Activated CD4-positive, alpha-beta T cell treated with anti-CD3 and anti-CD28 coated beads for 48 hours (primary cell): ENCODE measurements around the gene CDK10.
"Not testable (repeated sequence)": the region's sequence is repeated elsewhere in the genome, so short reads cannot be mapped to it uniquely, and the experiment has no call there.

Source experiments
- DNase-seq: peaks from one replicate; pipeline ENCODE4 v3.0.0-alpha.2; 2020

CDK10 gene

GRCh38 chr16:89696670-89697128 lies 10.2 kb downstream of the CDK10 start:
- DNase-seq, result no peak

DNA sequence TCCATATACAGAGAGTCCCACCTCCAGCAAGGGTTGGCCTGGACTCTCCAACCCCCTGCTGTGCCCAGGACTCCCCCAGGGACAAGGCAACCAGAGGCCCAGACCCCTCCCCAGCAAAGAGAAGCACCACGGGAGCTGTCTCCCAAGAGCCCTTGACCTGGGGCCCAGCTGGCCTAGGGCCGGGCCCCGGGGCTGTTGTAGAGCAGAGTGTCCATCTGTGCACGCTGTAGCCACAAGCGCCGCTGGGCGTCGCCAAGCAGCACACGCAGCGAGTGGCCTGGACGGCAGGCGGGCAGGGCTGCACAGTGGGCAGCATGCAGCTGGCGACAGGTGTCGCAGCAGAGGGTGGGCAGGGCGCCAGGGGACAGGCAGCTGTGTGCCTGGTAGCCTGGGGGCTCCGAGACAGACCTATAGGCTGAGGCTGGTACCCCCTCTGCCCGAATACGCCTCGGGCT lies 10.7 kb downstream of the CDK10 start:
- DNase-seq, result no peak

DNA sequence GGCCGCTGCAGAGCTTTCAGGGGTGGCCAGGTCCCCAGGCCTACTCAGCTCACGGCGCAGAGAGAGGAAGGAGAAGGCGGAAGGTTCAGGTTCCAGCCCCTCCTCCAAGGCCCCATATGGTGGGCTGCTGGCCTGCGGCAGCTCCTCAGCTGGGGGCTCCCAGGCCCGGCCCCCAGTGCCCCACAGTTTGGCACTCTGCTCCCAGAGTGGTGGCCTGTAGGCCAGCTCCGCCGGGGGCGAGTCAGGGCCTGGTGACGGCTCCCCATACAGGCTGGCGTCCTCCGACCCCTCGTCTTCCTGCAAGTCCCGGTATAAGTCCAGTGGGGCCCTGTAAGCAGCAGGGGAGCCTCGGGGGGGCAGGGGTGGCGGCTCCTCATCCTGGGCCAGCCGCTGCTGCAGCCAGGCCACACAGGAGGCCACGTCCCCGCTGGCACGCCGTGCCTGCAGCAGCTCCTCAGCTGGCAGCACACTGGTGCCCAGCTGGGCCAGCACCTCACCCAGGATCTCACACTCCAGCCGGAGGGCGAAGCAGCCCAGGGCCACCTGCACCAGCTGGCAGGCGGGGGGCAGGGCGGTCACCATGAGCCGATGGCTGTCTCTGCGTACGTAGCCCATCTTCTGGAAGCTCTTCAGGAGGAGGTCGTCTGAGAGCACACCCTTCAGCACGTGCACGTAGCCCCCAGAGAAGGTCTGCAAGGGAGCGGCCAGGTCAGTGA lies 11.3 kb downstream of the CDK10 start:
- DNase-seq, result no peak

DNA sequence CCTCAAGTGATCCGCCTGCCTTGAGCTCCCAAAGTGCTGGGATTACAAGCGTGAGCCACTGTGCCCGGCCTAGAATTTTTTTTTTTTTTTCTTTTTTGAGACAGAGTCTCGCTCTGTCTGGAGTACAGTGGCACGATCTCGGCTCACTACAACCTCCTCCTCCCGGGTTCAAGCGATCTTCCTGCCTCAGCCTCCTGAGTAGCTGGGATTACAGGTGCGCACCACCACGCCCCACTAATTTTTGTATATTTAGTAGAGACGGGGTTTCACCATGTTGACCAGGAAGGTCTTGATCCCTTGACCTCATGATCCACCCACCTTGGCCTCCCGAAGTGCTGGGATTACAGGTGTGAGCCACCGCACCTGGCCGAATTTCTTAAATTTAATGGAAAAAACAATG lies 12.2 kb downstream of the CDK10 start:
- DNase-seq, result not testable (repeated sequence)

GRCh38 chr16:89699629-89700099 lies 13.2 kb downstream of the CDK10 start:
- not testable (repeated sequence) for DNase-seq

- peak; percentile 98 for DNase-seq
Observed at GRCh38 chr16:89700100-89700648, 13.7 kb downstream of the CDK10 start.

DNA sequence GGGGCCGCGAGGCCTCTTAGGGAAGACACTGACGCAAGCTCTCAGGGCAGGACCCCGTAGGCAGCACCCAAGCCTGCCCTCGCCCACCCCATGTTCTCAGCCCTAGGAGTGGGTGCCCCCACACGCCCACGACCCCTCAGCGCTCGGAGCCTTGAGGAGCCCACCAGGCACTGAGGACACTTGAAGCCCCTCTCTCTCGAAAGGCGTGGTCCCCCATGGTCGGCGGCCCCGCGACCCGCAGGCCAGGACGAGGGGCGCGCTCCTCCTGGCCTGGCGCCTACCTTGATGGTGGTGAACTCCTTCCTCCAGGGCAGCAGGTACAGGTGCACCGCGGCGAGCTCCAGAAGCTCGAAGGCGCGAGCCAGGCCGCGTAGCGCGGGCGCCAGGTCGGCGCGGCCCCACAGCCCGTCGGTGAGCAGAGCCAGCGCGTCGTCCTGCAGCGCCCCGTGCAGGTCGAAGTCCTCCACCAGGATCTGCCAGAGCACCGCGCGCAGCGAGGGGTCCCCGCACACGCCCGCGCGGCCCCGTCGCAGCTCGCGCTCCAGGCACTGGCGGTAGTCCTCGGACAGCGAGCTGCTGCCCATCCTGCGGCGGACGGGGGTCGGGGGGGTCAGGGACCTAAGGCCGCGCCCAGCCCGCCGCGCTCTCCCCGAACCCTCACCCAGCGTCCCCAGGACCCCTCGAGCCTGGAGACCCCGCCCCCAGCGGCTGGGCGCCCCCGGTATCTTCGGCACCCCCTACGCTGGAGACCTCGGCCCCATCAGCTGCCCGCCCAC lies 14.3 kb downstream of the CDK10 start:
- DNase-seq, result peak; percentile 72

GRCh38 chr16:89701425-89702406 lies 15.2 kb downstream of the CDK10 start, which contains the start of gene SPATA2L:
Gene SPATA2L, minus strand, starts transcription at chr16:89701705. Its CDS starts 473 bp downstream, at chr16:89701232.
- DNase-seq, result peak; percentile 98

DNA sequence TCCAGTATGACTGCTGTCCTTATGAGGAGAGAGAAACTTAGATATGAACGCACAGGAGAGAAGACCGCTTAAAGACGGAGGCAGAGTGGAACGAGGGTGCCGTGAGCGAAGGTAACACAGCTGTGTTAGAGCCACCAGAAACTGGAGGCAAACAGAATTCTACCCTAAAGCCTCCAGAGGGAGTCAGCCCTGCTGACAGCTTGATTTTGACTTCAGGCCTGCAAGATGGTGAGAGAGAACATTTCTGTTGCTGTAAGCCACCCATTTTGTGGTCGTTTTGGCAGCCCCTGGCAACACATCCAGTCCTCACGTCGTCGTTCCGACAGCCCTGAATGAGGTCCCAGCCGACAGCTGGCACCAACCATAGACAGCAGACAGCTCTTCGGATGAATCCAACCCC lies 17.8 kb downstream of the CDK10 start:
- no peak for DNase-seq

- DNase-seq, result no peak
Observed at GRCh38 chr16:89705006-89705405, 18.5 kb downstream of the CDK10 start.

DNA sequence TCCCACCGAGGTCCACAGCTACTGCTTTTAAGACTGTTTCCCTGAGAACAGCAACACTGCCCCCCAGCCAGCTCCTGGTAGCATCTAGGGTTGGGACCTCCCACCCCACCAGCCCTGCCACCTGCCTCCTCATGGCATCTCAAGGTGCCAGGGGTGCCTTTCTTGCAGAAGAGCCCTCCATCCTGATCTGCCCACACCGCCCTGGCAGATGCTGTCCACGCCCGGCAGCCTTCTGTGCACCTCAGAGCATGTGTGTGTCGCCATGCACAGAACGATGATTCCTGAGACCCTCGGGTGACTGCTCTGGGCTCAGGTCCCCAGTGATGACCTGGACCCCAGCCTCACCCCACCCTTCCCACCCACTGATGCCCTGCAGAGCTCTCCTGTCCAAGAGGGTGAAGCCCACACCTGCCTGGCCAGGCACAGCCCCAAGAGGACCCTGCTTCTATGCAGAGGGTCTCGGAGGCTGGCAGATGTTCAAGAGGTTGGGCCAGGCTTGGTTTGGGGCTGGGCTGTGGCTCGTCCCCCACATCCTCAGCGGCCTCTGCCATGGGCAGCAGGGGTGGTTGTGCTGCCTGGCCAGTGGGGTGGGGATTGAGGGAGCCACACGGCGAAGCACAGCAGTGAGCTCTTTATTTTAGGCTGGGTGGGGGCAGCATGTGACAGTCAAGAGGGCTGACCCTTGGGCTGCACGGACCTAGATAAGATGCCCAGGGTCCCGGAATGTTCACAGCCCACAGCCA lies 20.2 kb downstream of the CDK10 start:
- DNase-seq, result no peak

- DNase-seq, result no peak
Observed at GRCh38 chr16:89707695-89708094, 21.2 kb downstream of the CDK10 start.

- no peak for DNase-seq
Observed at GRCh38 chr16:89708481-89708931, 22.0 kb downstream of the CDK10 start.

GRCh38 chr16:89709166-89709565 lies 22.7 kb downstream of the CDK10 start:
- DNase-seq, result no peak

- DNase-seq, result no peak
Observed at GRCh38 chr16:89709716-89710432, 23.4 kb downstream of the CDK10 start.

DNA sequence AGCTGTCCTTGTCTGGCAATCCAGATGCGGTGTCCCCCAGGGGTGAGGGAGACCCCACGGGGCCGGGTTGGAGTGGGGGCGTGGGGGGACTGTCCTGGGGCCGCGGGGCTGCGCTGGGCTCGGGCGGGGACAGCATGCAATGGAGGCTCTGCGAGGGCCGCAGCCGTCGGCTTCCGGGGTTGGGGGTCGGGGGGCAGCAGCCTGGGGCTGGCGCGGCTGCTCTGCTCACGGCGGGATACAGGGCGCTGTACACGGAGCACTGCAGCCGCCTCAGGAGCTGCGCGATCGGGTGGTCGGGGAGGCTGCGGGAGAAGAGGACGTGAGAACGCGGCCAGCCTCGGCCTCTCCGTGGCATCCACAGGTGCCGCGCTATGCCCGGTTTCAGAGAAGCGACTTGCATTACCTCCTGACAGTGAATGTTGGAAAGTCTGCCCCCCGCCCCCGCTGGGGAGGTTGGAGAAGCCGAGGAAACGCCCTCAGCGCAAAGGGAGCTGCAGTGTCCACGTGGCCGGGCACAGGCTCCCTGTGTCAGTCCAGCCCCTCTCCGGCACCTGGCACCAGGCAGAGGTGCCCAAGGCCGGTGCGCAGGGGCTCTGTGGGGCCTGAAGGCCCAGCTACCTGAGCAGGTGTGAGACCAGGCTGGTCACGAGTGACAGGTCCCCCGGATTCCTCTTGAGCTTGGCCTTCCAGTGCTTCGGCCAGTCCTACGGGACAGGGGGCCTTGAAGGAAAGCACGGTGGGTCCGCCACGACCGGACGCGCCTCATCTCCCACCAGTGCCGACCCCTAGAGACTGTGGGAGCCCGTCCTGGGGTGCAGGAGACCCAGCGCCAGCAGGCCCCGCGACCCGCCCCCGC lies 24.4 kb downstream of the CDK10 start:
- no peak for DNase-seq

- peak; percentile 82 for DNase-seq
Observed at GRCh38 chr16:89711601-89712273, 25.2 kb downstream of the CDK10 start.

GRCh38 chr16:89712274-89712781 lies 25.8 kb downstream of the CDK10 start:
- DNase-seq, result peak; percentile 18

- no peak for DNase-seq
Observed at GRCh38 chr16:89716493-89716892, 30.0 kb downstream of the CDK10 start.
